ENCODE results near the gene CNNM1.

The CNNM1 gene

GRCh38 chr10:99329304-99329553 is at the start of gene CNNM1:
Gene CNNM1, plus strand, starts transcription at chr10:99329356. Its CDS starts 32 bp downstream, at chr10:99329388.
- DNase-seq = peak; percentile 18 to 56 (median 56)

GRCh38 chr10:99279626-99280111 is 49.5 kb upstream of the CNNM1 start:
- DNase-seq = peak in 1 of 3 experiments; percentile 21

GRCh38 chr10:99280472-99280871 is 48.7 kb upstream of the CNNM1 start:
- DNase-seq = no peak

GRCh38 chr10:99285881-99286280 is 43.3 kb upstream of the CNNM1 start:
- no peak for DNase-seq

GRCh38 chr10:99290306-99290705 is 38.9 kb upstream of the CNNM1 start:
- DNase-seq = no peak

GRCh38 chr10:99292159-99292558 is 37.0 kb upstream of the CNNM1 start:
- DNase-seq = no peak

- DNase-seq = no peak
These were observed 32.6 kb upstream of the CNNM1 start for GRCh38 chr10:99296605-99297004.

DNA sequence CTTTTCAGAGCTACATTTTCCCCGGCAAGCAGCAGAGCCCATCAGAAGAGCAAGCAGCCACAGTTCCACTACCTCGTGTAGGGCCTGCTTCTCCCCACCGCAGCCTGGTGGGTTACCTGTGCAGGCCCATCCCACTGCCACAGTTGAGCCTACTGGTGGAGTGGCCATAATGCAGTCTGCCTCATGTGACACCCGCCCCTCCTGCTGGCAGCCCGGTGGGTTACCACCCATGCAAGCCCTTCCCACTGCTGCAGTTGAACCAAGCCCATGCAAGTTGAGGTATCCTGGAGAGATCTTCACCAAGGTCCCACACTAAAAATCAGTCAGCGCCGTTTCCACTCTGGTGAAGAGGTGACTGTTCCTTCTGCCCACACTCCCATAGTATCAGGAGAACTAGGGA is 32.1 kb upstream of the CNNM1 start:
- DNase-seq = no peak

DNA sequence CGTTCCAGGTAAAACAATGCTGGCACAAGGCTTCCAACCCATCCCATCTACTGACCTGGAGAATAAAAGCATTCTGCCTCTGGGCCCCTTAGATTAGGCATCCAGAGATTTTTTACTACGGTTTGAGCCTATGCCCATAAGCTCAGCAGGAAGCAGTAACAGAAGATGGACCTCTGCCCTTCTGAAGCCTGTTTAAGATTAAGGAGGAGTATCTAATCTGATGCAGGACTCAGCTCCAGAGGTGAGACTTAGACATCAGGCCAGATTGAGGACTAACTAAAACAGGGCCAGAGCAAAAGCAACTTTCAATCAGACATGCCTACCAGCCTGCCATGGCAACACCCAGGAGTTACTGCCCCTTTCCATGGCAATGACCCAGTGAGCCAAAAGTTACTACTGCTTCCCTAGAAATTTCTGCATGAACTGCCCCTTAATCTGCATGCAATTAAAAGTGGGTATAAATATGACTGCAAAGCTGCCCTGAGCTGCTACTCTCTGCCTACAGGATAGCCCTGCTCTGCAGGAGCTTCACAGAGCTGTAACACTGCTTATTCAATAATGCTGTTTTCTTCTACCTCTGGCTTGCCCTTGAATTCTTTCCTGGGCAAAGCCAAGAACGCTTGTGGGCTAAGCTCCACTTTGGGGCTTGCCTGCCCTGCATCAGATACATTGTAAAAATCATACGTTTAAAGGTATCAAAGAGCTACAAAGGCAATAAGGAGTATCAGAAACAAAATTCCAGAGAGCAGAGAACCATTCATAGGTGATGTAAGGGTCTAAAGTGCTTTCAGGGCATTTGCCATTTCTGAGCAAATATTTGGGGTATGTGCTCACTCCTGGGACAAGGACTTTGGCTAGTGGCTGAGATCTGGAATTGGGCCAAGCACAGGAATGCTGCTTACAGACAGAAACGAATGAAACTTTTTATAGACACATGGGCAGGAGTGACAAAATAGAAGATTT is 25.0 kb upstream of the CNNM1 start:
- DNase-seq = no peak

- DNase-seq = no peak
These were observed 24.3 kb upstream of the CNNM1 start for GRCh38 chr10:99304862-99305229.

GRCh38 chr10:99312501-99312900 is 16.7 kb upstream of the CNNM1 start:
- no peak for DNase-seq

- DNase-seq = no peak
These were observed 13.3 kb upstream of the CNNM1 start for GRCh38 chr10:99315853-99316252.

DNA sequence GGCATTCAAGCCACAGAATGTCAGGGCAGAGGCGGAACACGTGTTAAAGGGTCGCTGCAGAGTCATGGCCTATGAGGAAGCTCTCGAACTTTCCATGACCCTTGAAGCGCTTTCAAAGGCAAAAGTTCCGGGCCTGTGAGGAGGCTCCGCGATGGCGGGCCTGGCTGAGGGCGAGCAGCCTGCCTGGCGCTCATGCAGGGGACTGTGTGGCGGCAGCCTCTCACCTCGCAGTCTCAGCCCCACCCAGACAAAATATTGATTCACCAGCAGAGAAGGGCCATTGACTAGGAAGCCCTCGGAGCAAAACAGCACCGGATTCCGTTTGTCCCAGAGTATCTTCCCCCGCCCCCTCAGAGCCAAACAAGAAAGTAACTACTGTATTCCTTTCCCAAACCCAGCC is 12.8 kb upstream of the CNNM1 start:
- no peak for DNase-seq

- DNase-seq = no peak
These were observed 11.1 kb upstream of the CNNM1 start for GRCh38 chr10:99318048-99318447.

DNA sequence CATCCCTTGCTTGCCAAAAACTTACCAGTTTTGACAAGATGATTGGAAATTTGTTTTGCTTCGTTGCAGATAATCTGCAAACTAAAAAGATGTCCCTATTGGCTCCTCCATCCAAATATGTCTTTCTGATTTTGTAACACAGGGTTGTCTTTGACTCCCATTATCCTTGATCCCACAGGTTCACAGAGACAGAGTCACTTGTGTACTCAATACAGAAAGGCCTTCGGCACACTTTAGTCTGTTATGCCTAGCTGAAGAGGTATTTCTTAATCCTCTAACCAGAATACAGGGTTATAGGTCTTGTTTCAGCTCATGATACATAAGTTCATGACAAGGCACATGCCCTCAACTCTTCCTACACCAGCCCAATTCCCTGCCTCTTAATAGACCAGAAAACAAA is 10.7 kb upstream of the CNNM1 start:
- DNase-seq = no peak

DNA sequence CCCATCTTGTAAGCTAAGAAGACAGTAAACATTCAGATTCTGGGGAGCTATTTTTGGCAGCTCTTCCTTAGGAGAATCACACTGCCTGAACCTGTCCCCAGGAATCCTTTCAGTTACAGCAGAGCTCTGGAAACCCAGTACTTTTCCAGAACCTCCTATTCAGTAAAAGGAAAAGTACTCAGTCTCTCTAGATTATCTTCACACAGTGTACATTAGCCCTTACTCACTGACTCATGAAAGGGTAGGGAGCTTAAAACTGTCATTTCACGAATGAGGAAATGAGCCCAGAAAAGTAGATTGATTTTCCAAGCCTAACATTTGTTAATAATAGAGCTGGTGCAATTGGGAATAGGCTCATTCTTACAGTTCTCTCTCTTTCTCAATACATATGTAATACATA is 3.9 kb upstream of the CNNM1 start:
- no peak for DNase-seq

- no peak for DNase-seq
These were observed 2.3 kb upstream of the CNNM1 start for GRCh38 chr10:99326871-99327270.

- peak in 1 of 3 experiments; percentile 41 for DNase-seq
These were observed 415 bp upstream of the CNNM1 start for GRCh38 chr10:99328579-99329303.

- DNase-seq = peak; percentile 19 to 63 (median 61)
These were observed 594 bp downstream of the CNNM1 start for GRCh38 chr10:99329554-99330346.

- DNase-seq = peak; percentile 14 to 63 (median 62)
These were observed 1.3 kb downstream of the CNNM1 start for GRCh38 chr10:99330347-99330924.

- DNase-seq = no peak
These were observed 2.1 kb downstream of the CNNM1 start for GRCh38 chr10:99331207-99331803.

GRCh38 chr10:99337311-99337811 is 8.2 kb downstream of the CNNM1 start:
- peak in 1 of 3 experiments; percentile 22 for DNase-seq

Measured in NCI-H1417 (cell line).